GM18508 (cell line): ENCODE measurements around the gene NUDCD3.

ENCODE experiments used
- ATAC-seq: cut with Tn5 transposase; IDR thresholded peaks from one replicate; pipeline ENCODE4 v1.9.1; 2021; ENCODE audit warnings: moderate number of reproducible peaks; ENCODE audit not compliant: insufficient read depth, unreplicated experiment

NUDCD3 gene

DNA sequence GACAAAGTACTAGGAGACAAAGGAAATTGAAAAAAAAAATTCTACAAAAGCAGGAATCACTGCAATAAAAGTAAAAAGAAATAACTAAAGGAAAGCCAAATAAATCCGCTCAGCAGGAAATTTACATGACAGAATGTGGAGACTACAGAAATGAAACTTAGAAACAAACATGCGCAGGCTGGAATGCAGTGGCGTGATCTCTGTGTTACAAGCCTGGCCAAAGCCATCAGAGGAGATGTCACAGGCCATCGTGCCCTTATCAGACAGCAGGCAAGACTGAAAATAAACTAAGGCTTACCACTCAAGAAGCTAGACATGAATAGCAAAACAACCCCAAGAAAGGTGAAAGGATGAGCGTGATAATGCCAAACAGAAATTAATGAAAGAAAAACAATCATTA, 158.8 kb downstream of the NUDCD3 start:
- no peak for ATAC-seq

- ATAC-seq, result no peak
Observed at GRCh38 chr7:44330331-44330730, 160.1 kb downstream of the NUDCD3 start.

DNA sequence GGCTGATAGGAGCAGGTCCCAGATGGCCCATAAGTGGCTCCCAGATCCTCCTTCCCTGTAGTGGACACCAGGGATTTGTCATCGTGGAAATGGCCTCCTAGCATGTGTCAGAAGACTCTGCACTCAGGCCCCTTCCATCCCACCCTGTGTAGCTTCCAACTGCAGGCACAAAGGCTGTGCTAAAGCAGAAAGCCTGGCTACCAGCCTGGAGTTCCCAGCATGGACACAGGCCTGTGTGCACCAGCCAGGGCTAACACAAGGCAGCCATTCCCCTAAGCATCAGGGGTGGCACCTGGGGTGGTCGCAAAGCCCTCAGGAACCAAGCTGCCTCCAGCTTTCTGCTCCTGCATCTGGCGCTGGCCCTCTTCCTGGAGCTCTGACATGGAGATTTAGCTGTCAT, 160.6 kb downstream of the NUDCD3 start:
- ATAC-seq, result no peak
